HepG2 (cell line): ENCODE data around the gene RTP5. TPM values are rescaled to one million over a fixed set of nuclear protein-coding genes. Genes with fewer than 3 reads are reported as not detected.

Source experiments
- ATAC-seq: fragments of 200-7000 bp; cut with Tn5 transposase; 3 replicates; pipeline ENCODE4 v1.9.1; 2020; ENCODE audit warnings: mild to moderate bottlenecking, moderate library complexity
- BruUV-seq: library from RNA; stranded (reverse); fragments of 400-500 nt; replicated peaks from 2 replicates; lab custom pipeline; 2021; lab: Mats Ljungman, UMichigan
- CTCF ChIA-PET: fragments of 300-600 bp; formaldehyde crosslinking; extraction: SDS; loops from one replicate; lab custom pipeline; 2021; ENCODE audit warnings: low total read pairs, inconsistent platforms, low intra/inter-chr PET ratio; lab: Yijun Ruan, JAX
- POLR2A ChIA-PET: fragments of 350-600 bp; sonication (Branson Sonifier 250); formaldehyde crosslinking; loops from one replicate; lab custom pipeline; 2020; ENCODE audit warnings: antibody characterized with exemption, inconsistent platforms; lab: Yijun Ruan, JAX
- DNase-seq: peaks from one replicate; pipeline ENCODE4 v3.0.0-alpha.2; 2015; ENCODE audit warnings: low spot score
- FAIRE-seq: peaks from 3 replicates; lab custom pipeline; 2011; peaks lifted over from hg19 to GRCh38; lab: Jason Lieb, UNC
- H2AFZ ChIP-seq: one replicate; pipeline ENCODE4 v1.6.1; 2011; ENCODE audit warnings: low read length, inconsistent platforms
- H3K27ac ChIP-seq: fragments of 300-600 bp; 3 replicates; pipeline ENCODE4 v1.8.0; 2011; ENCODE audit warnings: mixed run types, mild to moderate bottlenecking, mixed read lengths, low read length, inconsistent platforms; ENCODE audit not compliant: insufficient read depth; ENCODE audit errors: extremely low read length
- H3K27me3 ChIP-seq, 2 experiments: fragments of 200-600 bp in 1 of 2; 2 replicates in 1 of 2; 3 replicates in 1 of 2; pipeline versions ENCODE4 v1.6.0 to v1.8.0; 2011; ENCODE audit warnings: low read length in 2 of 2, mild to moderate bottlenecking in 2 of 2, moderate library complexity in 2 of 2, inconsistent platforms in 1 of 2; ENCODE audit not compliant: insufficient read depth in 2 of 2, control insufficient read depth in 1 of 2
- H3K36me3 ChIP-seq, 2 experiments: fragments of 200-600 bp in 1 of 2; replicated peaks in 1 of 2; 2 replicates in 1 of 2; 3 replicates in 1 of 2; pipeline versions ENCODE4 v1.5.1 to v1.8.0; 2011; ENCODE audit warnings: low read length in 2 of 2, inconsistent platforms in 1 of 2; ENCODE audit not compliant: insufficient read depth in 2 of 2, control insufficient read depth in 1 of 2
- H3K4me1 ChIP-seq: 2 replicates; pipeline ENCODE4 v1.5.1; 2012; ENCODE audit warnings: low read length, inconsistent platforms; ENCODE audit not compliant: insufficient read depth
- H3K4me2 ChIP-seq: 2 replicates; pipeline ENCODE4 v1.6.0; 2011; ENCODE audit warnings: low read depth, low read length, inconsistent platforms
- H3K4me3 ChIP-seq, 3 experiments: fragments of 200-600 bp in 1 of 3; sonication (generic), shearing (Covaris generic) in 1 of 3; replicated peaks in 1 of 3; 2 replicates each; pipeline ENCODE4 v1.5.1; 2011 to 2016; ENCODE audit warnings: low read length in 3 of 3, inconsistent platforms in 2 of 3, low read depth in 2 of 3, mild to moderate bottlenecking in 2 of 3, control low read depth in 1 of 3, mixed read lengths in 1 of 3; ENCODE audit not compliant: insufficient read depth in 1 of 3
- H3K79me2 ChIP-seq: one replicate; pipeline ENCODE4 v1.6.1; 2011; ENCODE audit warnings: low read length, inconsistent platforms; ENCODE audit not compliant: insufficient read depth
- H3K9ac ChIP-seq: 2 replicates; pipeline ENCODE4 v1.6.0; 2011; ENCODE audit warnings: mild to moderate bottlenecking, low read depth, low read length, inconsistent platforms; ENCODE audit not compliant: insufficient read depth
- H3K9me3 ChIP-seq: 2 replicates; pipeline ENCODE4 v1.5.1; 2012; ENCODE audit warnings: mild to moderate bottlenecking, low read length
- H4K20me1 ChIP-seq: 2 replicates; pipeline ENCODE4 v1.6.0; 2011; ENCODE audit warnings: inconsistent platforms, mild to moderate bottlenecking, low read length, moderate library complexity; ENCODE audit not compliant: insufficient read depth
- ARID2 ChIP-seq: sonication (generic); formaldehyde crosslinking; IDR thresholded peaks from 2 replicates; pipeline ENCODE4 v1.8.1; 2022; ENCODE audit warnings: mild to moderate bottlenecking, missing genetic modification reagents, borderline replicate concordance
- ELF4 ChIP-seq: sonication (generic); formaldehyde crosslinking; IDR thresholded peaks from 2 replicates; pipeline ENCODE4 v1.5.0; 2020; ENCODE audit warnings: missing genetic modification reagents, mild to moderate bottlenecking, moderate library complexity, borderline replicate concordance
- KLF9 ChIP-seq: IDR thresholded peaks from 2 replicates; pipeline ENCODE4 v1.6.1; 2016; ENCODE audit warnings: low read depth
- MBD4 ChIP-seq: IDR thresholded peaks from 2 replicates; pipeline ENCODE4 v1.6.1; 2012; ENCODE audit warnings: low read length, inconsistent platforms, borderline replicate concordance
- SIX1 ChIP-seq: sonication (generic); formaldehyde crosslinking; IDR thresholded peaks from 2 replicates; pipeline ENCODE4 v1.4.0; 2020; ENCODE audit warnings: missing genetic modification reagents, borderline replicate concordance
- SP5 ChIP-seq: IDR thresholded peaks from 2 replicates; pipeline ENCODE4 v1.6.1; 2016; ENCODE audit warnings: low read depth, borderline replicate concordance
- TRIM24 ChIP-seq: sonication (generic); formaldehyde crosslinking; IDR thresholded peaks from 2 replicates; pipeline ENCODE4 v1.8.0; 2022; ENCODE audit warnings: mild to moderate bottlenecking, missing genetic modification reagents
- XRCC5 ChIP-seq: fragments of 200-400 bp; formaldehyde crosslinking; optimal IDR thresholded peaks from 2 replicates; pipeline ENCODE3; 2017; ENCODE audit warnings: mild to moderate bottlenecking, low read length
- YEATS2 ChIP-seq: sonication (generic); formaldehyde crosslinking; IDR thresholded peaks from 2 replicates; pipeline ENCODE4 v1.4.0; 2020; ENCODE audit warnings: missing genetic modification reagents, borderline replicate concordance
- ZFAT ChIP-seq: sonication (generic); formaldehyde crosslinking; conservative IDR thresholded peaks from 2 replicates; pipeline ENCODE4 v1.8.1; 2023; ENCODE audit warnings: missing genetic modification reagents, inconsistent platforms
- ZFP36L2 ChIP-seq: sonication (generic); formaldehyde crosslinking; IDR thresholded peaks from 2 replicates; pipeline ENCODE4 v1.4.0; 2020; ENCODE audit warnings: missing genetic modification reagents
- ZNF17 ChIP-seq: sonication (generic); formaldehyde crosslinking; IDR thresholded peaks from 2 replicates; pipeline ENCODE4 v1.5.0; 2020; ENCODE audit warnings: mild to moderate bottlenecking, missing genetic modification reagents
- ZNF224 ChIP-seq: sonication (generic); formaldehyde crosslinking; IDR thresholded peaks from 2 replicates; pipeline ENCODE4 v1.5.0; 2020; ENCODE audit warnings: mild to moderate bottlenecking, missing genetic modification reagents
- ZNF577 ChIP-seq: sonication (generic); formaldehyde crosslinking; IDR thresholded peaks from 2 replicates; pipeline ENCODE4 v1.4.0; 2020; ENCODE audit warnings: mild to moderate bottlenecking, low read depth, missing genetic modification reagents, borderline replicate concordance
- ZNF644 ChIP-seq: IDR thresholded peaks from 2 replicates; pipeline ENCODE4 v1.6.1; 2016; ENCODE audit warnings: low read depth
- WGBS: methylation state at CpG from one replicate; pipeline ENCODE4 v1.1.6; 2017; ENCODE audit warnings: low lambda C conversion rate; 5-methylcytosine and 5-hydroxymethylcytosine counted together
- in situ Hi-C: cut with HindIII; loops from 2 replicates; pipeline ENCODE4 v1.10.0; 2017; ENCODE audit warnings: low pct_unique_long_range_greater_than_20kb; ENCODE audit not compliant: extremely low pct_ligation_motif_present
- intact Hi-C: fragments of 100-400 bp; cut with micrococcal nuclease; formaldehyde crosslinking; loops from one replicate; pipeline ENCODE4 v1.10.0; 2022; ENCODE audit not compliant: unreplicated experiment
- polyA plus RNA-seq, 8 experiments: library from polyadenylated mRNA; depleted of rRNA in 3 of 8; stranded (reverse) in 7 of 8; unstranded in 1 of 8; fragments of >200 nt; fragmentation: Illumina TruSeq in 4 of 8; extraction: Trizol in 4 of 8; gene quantifications; 2 replicates each; pipeline versions ENCODE4 v1.2.1 to v1.2.3, GENCODE V29; 2011 to 2016; ENCODE audit warnings: low read depth in 4 of 8, missing spikeins in 1 of 8, mixed read lengths in 1 of 8; ENCODE audit not compliant: insufficient read depth in 1 of 8
- total RNA-seq, 5 experiments: library from RNA; depleted of rRNA; stranded (reverse); fragments of >200 nt; fragmentation: Illumina TruSeq; extraction: Trizol; gene quantifications; 2 replicates each; pipeline ENCODE4 v1.2.3, GENCODE V29; 2016; ENCODE audit warnings: low read depth in 1 of 5
- TF ChIP-seq, protein P1 (sequence below): sonication (generic); formaldehyde crosslinking; IDR thresholded peaks from 2 replicates; pipeline ENCODE4 v1.4.0; 2020; ENCODE audit warnings: missing genetic modification reagents
- TF ChIP-seq, protein P2 (sequence below): sonication (generic); formaldehyde crosslinking; IDR thresholded peaks from 2 replicates; pipeline ENCODE4 v1.4.0; 2020; ENCODE audit warnings: low read depth, missing genetic modification reagents
- TF ChIP-seq, protein P3 (sequence below): sonication (generic); formaldehyde crosslinking; IDR thresholded peaks from 2 replicates; pipeline ENCODE4 v1.5.0; 2020; ENCODE audit warnings: missing genetic modification reagents

RTP5 gene
- total and polyA plus RNA-seq, 2 of the 13 experiments (the other 11 are each of a cell fraction or from before 2014, with no cell fraction given), result not detected

GRCh38 chr2:241897231-241897916 lies 27.8 kb downstream of the RTP5 start (continued):
- TF ChIP-seq YEATS2 (no peak), ARID2 (CRISPR knock-in tag) (no peak), ZFP36L2 (CRISPR knock-in tag) (no peak), ELF4 (CRISPR knock-in tag) (no peak), ZNF17 (no peak), ZNF577 (CRISPR knock-in tag) (no peak), ZNF644 (CRISPR knock-in tag) (no peak)

DNA sequence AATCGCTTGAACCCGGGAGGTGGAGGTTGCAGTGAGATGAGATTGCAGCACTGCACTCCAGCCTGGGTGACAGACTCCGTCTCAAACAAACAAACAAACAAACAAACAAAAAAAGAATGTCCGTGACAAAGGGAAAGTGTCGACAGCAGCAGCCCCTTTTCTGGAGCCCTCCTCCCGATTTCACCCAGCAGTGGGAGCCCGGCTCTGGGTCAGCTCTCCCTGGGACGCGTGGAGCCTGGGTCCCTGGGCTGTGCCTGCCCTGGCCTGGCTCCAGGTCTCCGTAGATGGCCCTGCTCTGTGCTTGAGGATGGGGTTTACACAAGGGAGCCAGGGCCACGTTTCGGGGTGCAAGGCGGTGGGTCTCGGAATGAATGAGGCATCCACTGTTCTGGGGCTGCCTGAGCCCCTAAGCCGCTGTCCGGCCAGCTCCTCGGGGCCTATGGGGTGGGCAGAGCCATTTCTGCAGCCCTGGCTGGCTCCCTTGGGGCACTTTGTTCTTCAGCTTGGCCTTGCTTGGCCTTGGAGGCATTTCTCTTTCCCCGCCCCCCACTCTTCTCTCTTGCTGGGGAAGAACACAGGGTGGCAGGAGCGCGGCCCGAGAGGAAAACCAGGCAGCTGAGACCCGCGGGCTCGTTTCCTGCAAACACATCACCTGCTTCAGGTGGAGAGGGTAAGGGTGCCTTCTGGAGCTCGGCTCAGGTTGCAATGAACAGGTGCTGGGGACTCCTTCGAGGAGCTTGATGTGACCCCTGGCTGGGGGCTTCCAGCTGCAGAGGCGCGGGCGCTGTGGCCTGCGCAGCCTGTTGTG lies 29.1 kb downstream of the RTP5 start:
- CTCF ChIA-PET, result no interaction called here
- BruUV-seq, result no TSS peak
- Histone ChIP-seq H3K36me3 (no peaks in the 10 kb centered on the region), H3K4me1 (no peaks in the 10 kb centered on the region), H3K27ac (no peak overlapping the region), H3K4me3 (no peak overlapping the region), H3K27me3 (peaks cover 11 to 53% of the 10 kb centered on the region in 2 experiments), H3K4me2 (no peak overlapping the region), H3K9ac (no peak overlapping the region), H4K20me1 (no peaks in the 10 kb centered on the region), H3K79me2 (no peaks in the 10 kb centered on the region), H3K9me3 (no peaks in the 10 kb centered on the region), H2AFZ (no peak overlapping the region)
- DNase-seq (no peak), FAIRE-seq (no peak), ATAC-seq (no peak)
- POLR2A ChIA-PET, result no interaction called here
- intact Hi-C loops (no loop called here), in situ Hi-C loops (no loop called here)
- 57% methylated on average over 25 of the region's 30 CpGs for WGBS
- no peak for TF ChIP-seq XRCC5
- TF ChIP-seq, protein P1, sequence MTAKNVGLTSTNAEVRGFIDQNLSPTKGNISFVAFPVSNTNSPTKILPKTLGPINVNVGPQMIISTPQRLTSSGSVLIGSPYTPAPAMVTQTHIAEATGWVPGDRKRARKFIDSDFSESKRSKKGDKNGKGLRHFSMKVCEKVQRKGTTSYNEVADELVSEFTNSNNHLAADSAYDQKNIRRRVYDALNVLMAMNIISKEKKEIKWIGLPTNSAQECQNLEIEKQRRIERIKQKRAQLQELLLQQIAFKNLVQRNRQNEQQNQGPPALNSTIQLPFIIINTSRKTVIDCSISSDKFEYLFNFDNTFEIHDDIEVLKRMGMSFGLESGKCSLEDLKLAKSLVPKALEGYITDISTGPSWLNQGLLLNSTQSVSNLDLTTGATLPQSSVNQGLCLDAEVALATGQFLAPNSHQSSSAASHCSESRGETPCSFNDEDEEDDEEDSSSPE, result no peak
- TF ChIP-seq TRIM24 (CRISPR knock-in tag), result no peak
- no peak for TF ChIP-seq MBD4
- TF ChIP-seq, protein P2, sequence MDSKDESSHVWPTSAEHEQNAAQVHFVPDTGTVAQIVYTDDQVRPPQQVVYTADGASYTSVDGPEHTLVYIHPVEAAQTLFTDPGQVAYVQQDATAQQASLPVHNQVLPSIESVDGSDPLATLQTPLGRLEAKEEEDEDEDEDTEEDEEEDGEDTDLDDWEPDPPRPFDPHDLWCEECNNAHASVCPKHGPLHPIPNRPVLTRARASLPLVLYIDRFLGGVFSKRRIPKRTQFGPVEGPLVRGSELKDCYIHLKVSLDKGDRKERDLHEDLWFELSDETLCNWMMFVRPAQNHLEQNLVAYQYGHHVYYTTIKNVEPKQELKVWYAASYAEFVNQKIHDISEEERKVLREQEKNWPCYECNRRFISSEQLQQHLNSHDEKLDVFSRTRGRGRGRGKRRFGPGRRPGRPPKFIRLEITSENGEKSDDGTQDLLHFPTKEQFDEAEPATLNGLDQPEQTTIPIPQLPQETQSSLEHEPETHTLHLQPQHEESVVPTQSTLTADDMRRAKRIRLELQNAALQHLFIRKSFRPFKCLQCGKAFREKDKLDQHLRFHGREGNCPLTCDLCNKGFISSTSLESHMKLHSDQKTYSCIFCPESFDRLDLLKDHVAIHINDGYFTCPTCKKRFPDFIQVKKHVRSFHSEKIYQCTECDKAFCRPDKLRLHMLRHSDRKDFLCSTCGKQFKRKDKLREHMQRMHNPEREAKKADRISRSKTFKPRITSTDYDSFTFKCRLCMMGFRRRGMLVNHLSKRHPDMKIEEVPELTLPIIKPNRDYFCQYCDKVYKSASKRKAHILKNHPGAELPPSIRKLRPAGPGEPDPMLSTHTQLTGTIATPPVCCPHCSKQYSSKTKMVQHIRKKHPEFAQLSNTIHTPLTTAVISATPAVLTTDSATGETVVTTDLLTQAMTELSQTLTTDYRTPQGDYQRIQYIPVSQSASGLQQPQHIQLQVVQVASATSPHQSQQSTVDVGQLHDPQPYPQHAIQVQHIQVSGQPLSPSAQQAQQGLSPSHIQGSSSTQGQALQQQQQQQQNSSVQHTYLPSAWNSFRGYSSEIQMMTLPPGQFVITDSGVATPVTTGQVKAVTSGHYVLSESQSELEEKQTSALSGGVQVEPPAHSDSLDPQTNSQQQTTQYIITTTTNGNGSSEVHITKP (CRISPR knock-in tag), result no peak
- TF ChIP-seq SP5 (CRISPR knock-in tag), result no peak
- TF ChIP-seq KLF9, result no peak
- TF ChIP-seq, protein P3, sequence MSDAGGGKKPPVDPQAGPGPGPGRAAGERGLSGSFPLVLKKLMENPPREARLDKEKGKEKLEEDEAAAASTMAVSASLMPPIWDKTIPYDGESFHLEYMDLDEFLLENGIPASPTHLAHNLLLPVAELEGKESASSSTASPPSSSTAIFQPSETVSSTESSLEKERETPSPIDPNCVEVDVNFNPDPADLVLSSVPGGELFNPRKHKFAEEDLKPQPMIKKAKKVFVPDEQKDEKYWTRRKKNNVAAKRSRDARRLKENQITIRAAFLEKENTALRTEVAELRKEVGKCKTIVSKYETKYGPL (CRISPR knock-in tag), result no peak
- TF ChIP-seq ZNF224, result no peak
- TF ChIP-seq ZFAT (CRISPR knock-in tag), result no peak
- TF ChIP-seq SIX1 (CRISPR knock-in tag), result no peak
